Glutamatergic neuron (in vitro differentiated cells): ENCODE results near the gene TECTB. TPM values are rescaled to one million over a fixed set of nuclear protein-coding genes. Genes with fewer than 3 reads are reported as not detected.

Experiments
- DNase-seq: peaks from one replicate; pipeline ENCODE4 v3.0.0; 2022
- H3K27ac Mint-ChIP-seq: one replicate; pipeline ENCODE4 v1.8.0; 2020; ENCODE audit warnings: mild to moderate bottlenecking, mixed read lengths, inconsistent platforms; ENCODE audit not compliant: unreplicated experiment
- H3K27me3 Mint-ChIP-seq: one replicate; pipeline ENCODE4 v1.8.0; 2020; ENCODE audit warnings: mild to moderate bottlenecking, moderate library complexity, mixed read lengths, inconsistent platforms; ENCODE audit not compliant: unreplicated experiment
- H3K36me3 Mint-ChIP-seq: one replicate; pipeline ENCODE4 v1.8.0; 2020; ENCODE audit warnings: mild to moderate bottlenecking, mixed read lengths, inconsistent platforms; ENCODE audit not compliant: unreplicated experiment
- H3K4me1 Mint-ChIP-seq: one replicate; pipeline ENCODE4 v1.8.0; 2020; ENCODE audit warnings: mild to moderate bottlenecking, low read depth, mixed read lengths, inconsistent platforms; ENCODE audit not compliant: unreplicated experiment
- H3K4me3 Mint-ChIP-seq: one replicate; pipeline ENCODE4 v1.8.0; 2020; ENCODE audit warnings: mild to moderate bottlenecking, mixed read lengths, inconsistent platforms; ENCODE audit not compliant: unreplicated experiment
- H3K9me3 Mint-ChIP-seq: one replicate; pipeline ENCODE4 v1.8.0; 2020; ENCODE audit warnings: mild to moderate bottlenecking, moderate library complexity, mixed read lengths, inconsistent platforms; ENCODE audit not compliant: unreplicated experiment
- CTCF ChIP-seq: fragments of 200-600 bp; sonication (generic); IDR thresholded peaks from one replicate; pipeline ENCODE4 v1.5.0; 2021; ENCODE audit not compliant: partially characterized antibody, unreplicated experiment
- total RNA-seq: library from RNA; stranded (reverse); fragmentation: NEBNext Ultra II Directional; extraction: Animal tissue kit (Norgen Biotek cat#: 25700); gene quantifications from one replicate; pipeline ENCODE4 v1.2.1, GENCODE V29; 2021; ENCODE audit not compliant: unreplicated experiment

The TECTB gene
- total RNA-seq, 1 donor from 2014 or later: not detected

GRCh38 chr10:112294169-112294568 lies 11.0 kb downstream of the TECTB start:
- Mint-ChIP-seq H3K4me1 (peaks cover 23% of the 10 kb centered on the region), H3K27me3 (peaks cover 4% of the 10 kb centered on the region), H3K27ac (no peak overlapping the region), H3K36me3 (no peaks in the 10 kb centered on the region), H3K9me3 (peaks cover 2% of the 10 kb centered on the region), H3K4me3 (no peak overlapping the region)
- no peak for TF ChIP-seq CTCF
- no peak for DNase-seq

- Mint-ChIP-seq H3K27me3 (peaks cover 4% of the 10 kb centered on the region), H3K9me3 (peaks cover 2% of the 10 kb centered on the region), H3K27ac (no peak overlapping the region), H3K36me3 (no peaks in the 10 kb centered on the region), H3K4me3 (no peak overlapping the region), H3K4me1 (peaks cover 23% of the 10 kb centered on the region)
- no peak for DNase-seq
- no peak for TF ChIP-seq CTCF
Measured at GRCh38 chr10:112295853-112296830, 12.9 kb downstream of the TECTB start.

GRCh38 chr10:112296908-112297331 lies 13.7 kb downstream of the TECTB start:
- no peak for TF ChIP-seq CTCF
- H3K36me3 Mint-ChIP-seq: no peaks in the 10 kb centered on the region

GRCh38 chr10:112298581-112298980 lies 15.4 kb downstream of the TECTB start:
- DNase-seq: no peak
- TF ChIP-seq CTCF: no peak
- Mint-ChIP-seq H3K27ac (peak overlapping the region; percentile 13), H3K9me3 (no peaks in the 10 kb centered on the region), H3K4me1 (peaks cover 23% of the 10 kb centered on the region), H3K36me3 (no peaks in the 10 kb centered on the region), H3K4me3 (no peak overlapping the region), H3K27me3 (no peaks in the 10 kb centered on the region)

More at GRCh38 chr10:112296908-112297331, 13.7 kb downstream of the TECTB start:
- no peak overlapping the region for H3K27ac Mint-ChIP-seq
- H3K9me3 Mint-ChIP-seq: peaks cover 2% of the 10 kb centered on the region
- H3K4me1 Mint-ChIP-seq: peaks cover 23% of the 10 kb centered on the region
- no peak for DNase-seq
- H3K27me3 Mint-ChIP-seq: peaks cover 4% of the 10 kb centered on the region
- H3K4me3 Mint-ChIP-seq: no peak overlapping the region

GRCh38 chr10:112299456-112299855 lies 16.3 kb downstream of the TECTB start:
- no peaks in the 10 kb centered on the region for H3K36me3 Mint-ChIP-seq
- H3K4me3 Mint-ChIP-seq: no peak overlapping the region
- H3K27ac Mint-ChIP-seq: no peak overlapping the region
- peaks cover 23% of the 10 kb centered on the region for H3K4me1 Mint-ChIP-seq
- DNase-seq: no peak
- no peaks in the 10 kb centered on the region for H3K27me3 Mint-ChIP-seq
- H3K9me3 Mint-ChIP-seq: no peaks in the 10 kb centered on the region
- no peak for TF ChIP-seq CTCF
